Measurements from ENCODE around the gene S100A14. TPM values are rescaled to one million over a fixed set of nuclear protein-coding genes. Genes with fewer than 3 reads are reported as not detected.
A peak's percentile ranks its signal among the peaks of the same experiment; 100 is the strongest.

Gene S100A14
- total RNA-seq, 1 experiment from 2014 or later, result 624 TPM

- Mint-ChIP-seq H3K27ac (ENCODE audit: unreplicated experiment) (peak overlapping the region; percentile 33), H3K4me1 (ENCODE audit: low read depth, unreplicated experiment) (peaks cover 36% of the 10 kb centered on the region), H3K27me3 (ENCODE audit: insufficient read depth, unreplicated experiment) (no peaks in the 10 kb centered on the region), H3K36me3 (ENCODE audit: insufficient read depth, unreplicated experiment) (peaks cover 69% of the 10 kb centered on the region), H3K4me3 (ENCODE audit: unreplicated experiment) (no peak overlapping the region), H3K9me3 (ENCODE audit: unreplicated experiment) (no peaks in the 10 kb centered on the region)
- intact Hi-C loops (cut with micrococcal nuclease; ENCODE audit: unreplicated experiment), result no loop called here
- ChIA-PET POLR2A (interaction anchor here (0.8 to 3.8 kb wide), 2 partner anchors 14 to 32 kb away, joined by 3 to 16 read pairs; partner anchors contain the start of genes CHTOP and S100A14), CTCF (interaction anchor here (1.0 to 1.2 kb wide), 2 partner anchors 14 to 21 kb away, joined by 3 to 4 read pairs; partner anchors contain the start of genes CHTOP and S100A13)
- H3K9me3 ChIP-seq, result no peaks in the 10 kb centered on the region
- peaks cover 20% of the 10 kb centered on the region; the same call in 1 of the 2 replicates for H3K4me1 ChIP-seq
- no peak for TF ChIP-seq CTCF (IDR thresholded peaks at IDR 0.05; ENCODE audit: insufficient read depth in 1 of 2, low read depth in 1 of 2, low read length in 1 of 2, severe bottlenecking in 1 of 2, unreplicated experiment in 1 of 2)
- peaks cover 5% of the 10 kb centered on the region for H3K36me3 ChIP-seq (ENCODE audit: control insufficient read depth, insufficient read depth, low read length)
- H3K27me3 ChIP-seq (replicated peaks; ENCODE audit: control insufficient read depth, insufficient read depth, low read length), result no peaks in the 10 kb centered on the region
- DNase-seq, result no peak
- H3K4me3 ChIP-seq (ENCODE audit: low read depth, low read length), result no peak overlapping the region
- no TSS peak for BruUV-seq (replicated peaks)
These were observed 32.0 kb upstream of the S100A14 start for GRCh38 chr1:153648000-153648643.

GRCh38 chr1:153647346-153647714, 31.2 kb upstream of the S100A14 start:
- Mint-ChIP-seq H3K4me3 (ENCODE audit: unreplicated experiment) (no peak overlapping the region), H3K36me3 (ENCODE audit: insufficient read depth, unreplicated experiment) (peaks cover 77% of the 10 kb centered on the region), H3K27me3 (ENCODE audit: insufficient read depth, unreplicated experiment) (no peaks in the 10 kb centered on the region), H3K9me3 (ENCODE audit: unreplicated experiment) (no peaks in the 10 kb centered on the region), H3K4me1 (ENCODE audit: low read depth, unreplicated experiment) (peaks cover 33% of the 10 kb centered on the region), H3K27ac (ENCODE audit: unreplicated experiment) (peak overlapping the region; percentile 33)
- Histone ChIP-seq H3K4me3 (ENCODE audit: low read depth, low read length) (no peak overlapping the region), H3K4me1 (peaks cover 13% of the 10 kb centered on the region; the same call in 1 of the 2 replicates), H3K9me3 (no peaks in the 10 kb centered on the region), H3K36me3 (ENCODE audit: control insufficient read depth, insufficient read depth, low read length) (peaks cover 5% of the 10 kb centered on the region), H3K27me3 (replicated peaks; ENCODE audit: control insufficient read depth, insufficient read depth, low read length) (no peaks in the 10 kb centered on the region)
- no peak for DNase-seq
- intact Hi-C loops (cut with micrococcal nuclease; ENCODE audit: unreplicated experiment), result no loop called here
- BruUV-seq (replicated peaks), result no TSS peak
- ChIA-PET CTCF (interaction anchor here (1.0 to 1.2 kb wide), 2 partner anchors 13 to 20 kb away, joined by 3 to 4 read pairs; partner anchors contain the start of genes CHTOP and S100A13), POLR2A (interaction anchor here (0.8 to 3.8 kb wide), 2 partner anchors 13 to 31 kb away, joined by 3 to 16 read pairs; partner anchors contain the start of genes CHTOP and S100A14)
- TF ChIP-seq CTCF (IDR thresholded peaks at IDR 0.05; ENCODE audit: insufficient read depth in 1 of 2, low read depth in 1 of 2, low read length in 1 of 2, severe bottlenecking in 1 of 2, unreplicated experiment in 1 of 2), result no peak

- no peak for TF ChIP-seq CTCF (IDR thresholded peaks at IDR 0.05; ENCODE audit: insufficient read depth in 1 of 2, low read depth in 1 of 2, low read length in 1 of 2, severe bottlenecking in 1 of 2, unreplicated experiment in 1 of 2)
- no peak overlapping the region for H3K4me3 Mint-ChIP-seq (ENCODE audit: unreplicated experiment)
- Histone ChIP-seq H3K4me3 (ENCODE audit: low read depth, low read length) (no peak overlapping the region), H3K27me3 (replicated peaks; ENCODE audit: control insufficient read depth, insufficient read depth, low read length) (no peaks in the 10 kb centered on the region), H3K4me1 (peaks cover 13% of the 10 kb centered on the region; the same call in 1 of the 2 replicates), H3K9me3 (no peaks in the 10 kb centered on the region), H3K36me3 (ENCODE audit: control insufficient read depth, insufficient read depth, low read length) (peaks cover 9% of the 10 kb centered on the region)
- H3K9me3 Mint-ChIP-seq (ENCODE audit: unreplicated experiment), result no peaks in the 10 kb centered on the region
- H3K4me1 Mint-ChIP-seq (ENCODE audit: low read depth, unreplicated experiment), result peaks cover 33% of the 10 kb centered on the region
- peak overlapping the region; percentile 33 for H3K27ac Mint-ChIP-seq (ENCODE audit: unreplicated experiment)
- POLR2A ChIA-PET, result interaction anchor here (3.8 kb wide), 1 partner anchor 13 kb away, joined by 16 read pairs; the partner anchor contains the start of gene CHTOP
- no peaks in the 10 kb centered on the region for H3K27me3 Mint-ChIP-seq (ENCODE audit: insufficient read depth, unreplicated experiment)
- no TSS peak for BruUV-seq (replicated peaks)
- CTCF ChIA-PET, result no interaction called here
- DNase-seq, result no peak
- intact Hi-C loops (cut with micrococcal nuclease; ENCODE audit: unreplicated experiment), result no loop called here
- peaks cover 82% of the 10 kb centered on the region for H3K36me3 Mint-ChIP-seq (ENCODE audit: insufficient read depth, unreplicated experiment)
These were observed 30.7 kb upstream of the S100A14 start for GRCh38 chr1:153646672-153647345.

Measured in Caco-2 (cell line).